ENCODE results near the gene PSMG2.

- TF ChIP-seq, protein P1, sequence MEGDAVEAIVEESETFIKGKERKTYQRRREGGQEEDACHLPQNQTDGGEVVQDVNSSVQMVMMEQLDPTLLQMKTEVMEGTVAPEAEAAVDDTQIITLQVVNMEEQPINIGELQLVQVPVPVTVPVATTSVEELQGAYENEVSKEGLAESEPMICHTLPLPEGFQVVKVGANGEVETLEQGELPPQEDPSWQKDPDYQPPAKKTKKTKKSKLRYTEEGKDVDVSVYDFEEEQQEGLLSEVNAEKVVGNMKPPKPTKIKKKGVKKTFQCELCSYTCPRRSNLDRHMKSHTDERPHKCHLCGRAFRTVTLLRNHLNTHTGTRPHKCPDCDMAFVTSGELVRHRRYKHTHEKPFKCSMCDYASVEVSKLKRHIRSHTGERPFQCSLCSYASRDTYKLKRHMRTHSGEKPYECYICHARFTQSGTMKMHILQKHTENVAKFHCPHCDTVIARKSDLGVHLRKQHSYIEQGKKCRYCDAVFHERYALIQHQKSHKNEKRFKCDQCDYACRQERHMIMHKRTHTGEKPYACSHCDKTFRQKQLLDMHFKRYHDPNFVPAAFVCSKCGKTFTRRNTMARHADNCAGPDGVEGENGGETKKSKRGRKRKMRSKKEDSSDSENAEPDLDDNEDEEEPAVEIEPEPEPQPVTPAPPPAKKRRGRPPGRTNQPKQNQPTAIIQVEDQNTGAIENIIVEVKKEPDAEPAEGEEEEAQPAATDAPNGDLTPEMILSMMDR (IDR thresholded peaks at IDR 0.05): no peak
- no peak for TF ChIP-seq POLR2A (IDR thresholded peaks at IDR 0.05)
Observed at GRCh38 chr18:12742453-12742852, 39.6 kb downstream of the PSMG2 start.

Measured in esophagus squamous epithelium (tissue), 4 donors.